ENCODE results near the gene CITED2.

- TF ChIP-seq PRDM15 (CRISPR knock-in tag; IDR thresholded peaks at IDR 0.05): no peak
- no peak for TF ChIP-seq ZBTB43 (CRISPR knock-in tag; IDR thresholded peaks at IDR 0.05)
- no peak for TF ChIP-seq CTCF (IDR thresholded peaks at IDR 0.05)
- TF ChIP-seq ATF2 (CRISPR knock-in tag; IDR thresholded peaks at IDR 0.05; ENCODE audit: borderline replicate concordance, low read depth): no peak
- no peak for TF ChIP-seq FOXK1 (CRISPR knock-in tag; IDR thresholded peaks at IDR 0.05)
- TF ChIP-seq ZMAT4 (CRISPR knock-in tag; IDR thresholded peaks at IDR 0.05): no peak
- TF ChIP-seq HMGXB4 (CRISPR knock-in tag; IDR thresholded peaks at IDR 0.05): no peak
- no peak for TF ChIP-seq ZNF232 (CRISPR knock-in tag; IDR thresholded peaks at IDR 0.05)
- no peak for TF ChIP-seq ZNF121 (CRISPR knock-in tag; IDR thresholded peaks at IDR 0.05)
These were observed 9.5 kb downstream of the CITED2 start for GRCh38 chr6:139364982-139365379.

Data from WTC11 (cell line).